Retina (tissue), 1 donor: ENCODE data around the gene FAM53B.

Source experiments
- DNase-seq: peaks from one replicate; pipeline ENCODE4 v3.0.0-alpha.2; 2016

The FAM53B gene

DNA sequence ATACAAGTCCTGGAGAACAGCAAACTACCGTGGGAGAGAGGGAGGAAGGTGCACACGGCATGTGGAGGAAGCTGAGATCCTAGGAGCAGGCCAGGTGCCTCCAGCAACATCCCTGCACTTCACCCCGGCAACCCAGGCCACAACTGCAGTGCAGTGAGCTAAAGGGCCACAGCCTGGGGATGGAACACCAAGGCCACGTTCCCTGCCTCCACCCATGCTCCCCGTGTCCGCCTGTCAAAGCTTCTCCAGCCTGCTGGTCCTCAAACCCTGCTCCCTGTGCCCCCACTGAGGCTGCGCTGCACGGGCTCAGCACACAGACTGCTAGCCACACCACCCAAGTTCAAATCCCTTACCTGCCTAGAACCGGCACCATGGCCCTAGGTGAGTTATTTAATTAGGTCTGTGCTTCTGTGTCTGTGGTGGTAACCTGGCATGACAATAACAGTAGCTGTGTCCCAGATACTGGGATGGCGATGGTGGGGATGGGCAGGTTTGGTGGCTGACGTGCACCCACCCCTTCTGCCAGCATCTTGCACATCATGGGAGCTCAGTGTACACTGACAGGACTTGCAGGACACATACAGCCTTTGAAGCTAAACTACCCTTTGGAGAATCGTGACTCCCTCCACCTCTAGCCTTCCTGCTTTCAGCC lies 85.5 kb downstream of the FAM53B start:
- DNase-seq: no peak

DNA sequence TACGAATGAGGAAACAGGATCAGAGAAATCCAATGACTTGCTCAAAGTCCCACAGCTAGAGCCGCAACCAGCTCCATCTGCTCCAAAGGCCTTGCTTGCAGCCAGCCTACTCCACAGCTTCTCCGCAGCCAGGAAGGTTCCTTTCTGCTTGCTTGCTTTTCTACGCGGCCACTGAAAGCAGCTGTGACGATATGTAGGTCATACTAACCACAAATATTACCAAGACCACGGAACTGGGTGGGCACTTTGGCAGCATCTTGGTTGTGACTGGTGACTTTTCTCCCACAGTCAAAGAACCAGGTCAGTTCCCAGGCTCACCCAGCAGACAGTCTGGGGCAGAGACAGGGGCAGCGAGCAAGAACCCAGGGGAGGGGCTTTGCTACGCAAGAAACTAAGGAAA lies 86.4 kb downstream of the FAM53B start:
- peak; percentile 59 for DNase-seq

DNA sequence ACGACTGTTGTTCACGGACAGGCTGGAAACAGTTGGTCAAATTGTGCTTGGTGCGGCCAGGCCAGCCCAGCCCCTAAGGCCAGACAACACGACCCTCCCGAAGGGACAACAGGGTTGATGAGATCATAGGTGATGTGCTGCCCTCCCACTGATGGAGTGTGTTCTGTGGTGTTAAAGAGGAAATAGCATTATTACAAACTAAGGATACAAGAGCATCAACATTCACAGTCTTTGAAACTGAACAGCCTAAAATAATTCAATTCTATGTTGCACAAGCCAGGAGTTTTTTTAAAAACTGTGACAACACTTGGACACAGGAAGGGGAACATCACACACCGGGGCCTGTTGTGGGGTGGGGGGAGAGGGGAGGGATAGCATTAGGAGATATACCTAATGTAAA lies 87.6 kb downstream of the FAM53B start:
- no peak for DNase-seq

DNA sequence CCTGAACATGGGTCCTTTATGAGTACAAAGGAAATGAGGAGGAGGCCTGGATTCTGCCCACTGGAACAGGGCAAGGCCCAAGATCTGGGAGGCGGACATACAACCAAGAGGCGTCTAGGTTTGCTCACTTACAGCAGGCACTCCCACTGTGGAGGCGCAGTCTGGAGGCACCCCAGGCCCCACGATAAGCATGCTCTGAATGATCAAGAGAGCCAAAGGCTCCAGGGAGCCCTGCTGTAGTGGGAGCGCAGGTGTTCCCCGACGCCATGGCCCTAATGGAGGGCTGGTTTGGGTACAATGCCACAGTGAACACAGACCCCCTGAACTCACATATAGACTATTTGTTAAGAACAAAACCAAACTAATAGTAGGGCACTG lies 88.1 kb downstream of the FAM53B start:
- DNase-seq: no peak

DNA sequence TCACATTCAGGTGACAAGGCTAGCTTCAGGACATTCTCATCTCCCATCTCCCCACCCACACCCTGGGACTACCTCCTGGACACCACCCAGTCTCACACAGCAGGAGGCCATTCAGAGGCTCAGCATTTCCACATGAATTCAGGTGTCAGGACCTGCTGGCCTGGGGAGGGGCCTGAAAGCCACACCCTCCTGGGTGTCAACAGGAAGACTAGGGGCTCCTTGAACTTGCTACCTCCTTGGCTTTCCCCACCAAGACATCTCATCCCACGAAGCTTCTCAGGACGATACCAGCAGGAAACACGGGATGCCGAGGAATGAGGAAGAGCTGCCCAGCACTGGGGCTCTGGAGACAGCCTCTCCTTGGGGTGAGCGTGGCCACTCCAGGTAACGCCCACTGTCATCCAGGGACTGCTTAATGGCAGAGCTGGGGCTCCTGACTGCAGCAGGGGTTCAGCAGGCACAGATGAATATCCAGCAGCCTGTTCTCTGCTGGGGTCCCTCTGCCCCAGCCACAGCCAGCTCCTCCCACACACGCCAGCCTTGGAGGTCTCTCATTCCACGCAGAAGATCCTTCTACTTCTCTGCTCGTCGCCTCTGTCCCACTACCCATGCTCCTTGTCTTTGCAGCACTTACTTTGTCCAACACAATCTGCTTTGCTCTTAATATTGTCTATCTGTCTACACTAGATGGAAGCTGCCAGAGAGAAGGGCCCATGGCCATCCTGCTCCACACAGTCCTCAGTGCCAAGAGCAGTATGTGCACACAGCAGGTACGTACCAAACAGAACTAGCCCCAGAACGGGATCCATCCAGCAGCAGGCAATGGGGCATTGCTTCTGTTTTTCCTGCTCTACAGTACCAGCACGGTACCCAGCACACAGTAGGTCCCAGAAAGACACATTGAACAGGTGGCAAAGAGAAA lies 88.7 kb downstream of the FAM53B start:
- no peak for DNase-seq

DNA sequence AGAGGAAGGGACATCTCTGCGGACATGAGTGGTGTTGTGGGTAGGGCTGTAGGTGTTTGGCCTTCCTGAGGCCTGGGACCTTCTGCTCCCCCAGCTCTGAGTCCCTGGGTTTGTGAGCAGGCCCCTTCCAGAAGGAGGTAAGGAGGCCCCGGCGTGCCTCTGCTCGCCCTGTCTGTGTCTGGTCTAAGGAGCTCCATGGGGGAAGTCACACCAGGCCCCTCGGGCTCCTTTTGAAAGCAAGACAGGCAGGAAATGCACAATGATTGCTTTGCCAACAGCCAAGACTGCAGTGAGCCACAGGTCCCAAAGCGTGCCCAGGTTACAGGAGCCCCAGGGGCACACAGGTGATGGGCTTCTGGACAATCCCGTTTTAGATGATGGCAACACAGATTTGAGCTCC lies 89.5 kb downstream of the FAM53B start:
- DNase-seq: no peak

DNA sequence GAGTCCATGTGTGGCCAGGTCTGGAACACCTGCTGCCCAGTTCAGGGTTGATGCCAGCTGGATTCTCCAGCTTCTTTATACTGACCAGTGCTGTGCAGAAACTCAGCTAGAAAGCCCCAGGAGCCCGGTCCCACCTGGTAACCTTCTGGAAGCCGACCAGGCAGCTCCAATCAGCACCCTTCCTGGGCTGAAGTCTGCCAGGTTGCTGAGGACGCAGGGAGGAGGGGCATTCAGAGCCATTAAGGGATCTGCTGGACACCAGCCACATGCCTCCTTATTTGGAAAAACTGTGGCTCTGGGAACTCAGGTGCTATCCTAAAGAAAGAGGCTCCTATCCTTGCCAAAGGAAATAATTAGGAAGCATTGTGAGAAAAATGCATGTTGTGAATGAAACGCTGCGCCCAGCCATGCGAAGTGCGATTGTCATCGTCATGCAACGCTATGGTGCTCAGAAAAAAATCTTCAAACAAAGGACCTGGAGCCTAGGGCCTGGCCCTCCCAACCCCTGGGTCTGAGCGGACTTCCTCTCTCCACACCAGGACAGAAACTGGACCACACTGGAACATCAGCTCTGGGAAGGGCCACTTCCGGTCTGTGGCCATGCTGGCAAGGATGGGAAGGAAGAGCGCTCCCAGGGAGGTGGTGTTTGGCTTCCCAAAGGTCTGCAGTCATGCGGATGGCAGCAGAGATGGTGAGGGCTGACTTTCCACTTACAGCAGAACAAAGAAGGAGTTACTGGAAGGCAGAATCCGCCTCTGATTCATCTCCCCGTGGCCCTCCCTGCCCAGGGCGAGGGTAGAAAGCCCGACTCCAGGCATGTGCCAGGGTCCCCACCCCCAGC lies 90.1 kb downstream of the FAM53B start:
- no peak for DNase-seq

DNA sequence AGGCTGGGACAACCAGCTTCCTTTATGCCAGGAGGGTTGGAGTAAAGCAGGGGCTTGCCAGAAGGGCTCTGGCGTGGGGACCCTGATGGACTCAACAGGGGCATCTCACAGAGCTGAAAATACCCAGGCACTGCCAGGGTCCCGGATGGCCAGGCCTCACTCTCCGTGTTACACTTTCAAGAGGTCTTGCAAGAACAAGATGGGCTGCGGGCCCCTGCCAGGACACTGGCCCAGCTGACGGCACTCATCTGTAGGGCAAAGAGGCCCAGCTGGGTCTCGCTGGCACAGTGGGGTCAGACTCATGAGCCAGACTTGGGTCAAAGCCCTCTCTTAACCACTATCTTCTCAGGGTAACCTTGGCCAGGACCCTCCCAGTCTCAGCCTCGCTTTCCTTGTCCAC lies 90.9 kb downstream of the FAM53B start:
- DNase-seq: no peak

DNA sequence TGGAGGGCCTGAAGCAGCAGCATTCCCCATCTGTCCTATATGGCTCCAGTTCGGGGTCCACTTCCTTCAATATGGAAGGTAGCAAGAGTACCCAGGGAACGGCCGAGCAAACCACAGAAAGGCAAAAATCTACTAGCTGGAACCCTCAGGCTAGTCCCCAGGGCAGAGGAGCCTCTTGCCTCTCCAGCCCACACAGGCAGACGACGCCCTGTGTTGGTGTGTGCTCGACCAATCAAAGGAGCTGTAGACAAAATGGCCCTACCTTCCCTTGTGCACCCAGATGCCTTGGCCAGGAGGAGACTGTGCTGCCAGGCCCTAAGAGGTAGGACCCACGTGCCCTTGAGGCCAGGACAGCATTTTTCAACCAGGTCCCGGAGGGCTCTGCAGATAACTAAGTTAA lies 91.5 kb downstream of the FAM53B start:
- no peak for DNase-seq

DNA sequence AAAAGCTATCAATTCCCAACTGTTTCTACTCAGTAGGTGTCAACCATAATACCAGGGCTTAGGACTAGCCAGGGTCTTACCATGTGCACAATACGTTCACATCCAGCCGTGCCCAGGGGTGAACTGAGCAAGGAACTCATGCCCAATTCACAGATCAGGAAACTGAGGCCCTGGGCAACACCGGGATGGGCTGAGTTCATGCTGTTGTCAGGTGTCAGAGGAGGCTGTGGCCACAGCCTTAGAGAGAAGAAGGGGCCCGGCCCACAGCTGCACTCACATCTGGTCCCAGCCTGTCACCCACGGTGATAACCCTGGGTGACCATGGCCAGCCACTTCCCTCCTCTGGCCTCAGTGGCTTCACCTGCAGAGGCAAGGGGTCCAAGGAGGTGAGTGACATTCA lies 92.0 kb downstream of the FAM53B start:
- DNase-seq: no peak

DNA sequence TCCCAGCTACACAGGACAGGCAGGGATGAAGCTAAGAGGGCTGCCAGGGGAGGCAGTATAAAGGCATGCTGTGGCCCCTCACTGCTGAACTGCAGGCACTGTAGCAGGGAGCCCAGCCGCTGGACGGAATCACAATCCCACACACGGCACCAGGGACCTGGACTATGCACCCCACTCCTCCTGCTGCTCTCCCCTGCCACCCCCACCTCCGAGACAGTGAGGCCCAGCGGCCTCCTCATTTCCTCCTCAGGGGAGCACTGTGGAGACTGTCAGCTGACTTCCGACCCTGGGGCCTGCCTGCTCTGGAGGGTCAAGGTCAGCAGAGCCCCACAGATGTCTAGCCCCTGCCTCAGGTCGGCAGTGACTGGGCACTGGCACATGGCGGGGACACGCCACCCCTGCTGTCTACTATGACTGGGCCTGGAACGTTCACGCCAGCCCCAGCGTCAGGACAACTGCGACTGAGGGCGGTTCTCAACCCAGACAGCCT lies 92.7 kb downstream of the FAM53B start:
- no peak for DNase-seq

DNA sequence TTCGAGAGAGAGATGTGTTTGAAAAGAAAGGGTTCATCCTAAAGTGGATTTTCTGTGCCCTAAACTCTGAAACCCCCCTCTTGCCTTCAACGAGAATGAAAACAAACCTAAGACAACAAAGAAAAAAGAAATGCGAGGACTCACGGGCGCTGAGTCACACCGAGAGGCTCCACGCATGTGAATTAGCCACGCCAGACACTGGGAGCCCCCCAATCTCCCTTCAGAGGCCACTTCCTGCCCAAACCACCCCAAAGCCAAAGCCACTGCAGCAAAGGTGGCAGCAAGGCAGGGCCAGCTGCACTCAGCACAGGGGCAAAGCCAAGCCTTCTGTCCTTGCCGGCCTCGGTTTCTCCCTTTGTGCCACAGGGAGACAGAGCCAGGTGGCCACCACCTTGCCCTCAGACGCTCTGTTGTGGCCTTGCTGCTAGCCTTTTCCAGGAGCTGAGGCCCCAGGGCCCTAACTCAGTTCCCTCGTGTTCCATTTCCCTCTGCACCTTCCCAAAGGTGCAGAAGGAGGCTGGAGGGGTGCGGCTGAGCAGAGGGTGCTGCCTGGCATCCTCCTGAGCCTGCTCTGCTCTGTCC lies 93.3 kb downstream of the FAM53B start:
- no peak for DNase-seq

DNA sequence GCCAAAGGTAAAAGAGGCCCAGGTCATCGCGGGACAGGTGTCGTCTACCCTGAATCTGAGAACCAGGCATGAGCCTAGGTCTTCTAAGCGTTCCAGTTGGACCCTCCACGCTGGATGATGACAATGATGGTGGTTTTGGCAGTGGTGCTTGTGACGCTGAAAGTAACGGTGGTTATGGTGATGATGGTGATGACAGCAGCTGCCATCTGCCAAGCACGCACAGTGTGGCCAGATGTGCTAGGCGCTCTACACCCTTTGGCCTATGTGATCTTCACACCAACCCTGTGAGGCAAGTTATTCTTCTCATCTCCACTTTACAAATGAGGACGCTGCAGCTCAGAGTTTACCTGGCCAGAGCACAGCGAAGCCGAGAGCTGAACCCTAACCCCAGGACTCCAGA lies 93.9 kb downstream of the FAM53B start:
- DNase-seq: no peak

DNA sequence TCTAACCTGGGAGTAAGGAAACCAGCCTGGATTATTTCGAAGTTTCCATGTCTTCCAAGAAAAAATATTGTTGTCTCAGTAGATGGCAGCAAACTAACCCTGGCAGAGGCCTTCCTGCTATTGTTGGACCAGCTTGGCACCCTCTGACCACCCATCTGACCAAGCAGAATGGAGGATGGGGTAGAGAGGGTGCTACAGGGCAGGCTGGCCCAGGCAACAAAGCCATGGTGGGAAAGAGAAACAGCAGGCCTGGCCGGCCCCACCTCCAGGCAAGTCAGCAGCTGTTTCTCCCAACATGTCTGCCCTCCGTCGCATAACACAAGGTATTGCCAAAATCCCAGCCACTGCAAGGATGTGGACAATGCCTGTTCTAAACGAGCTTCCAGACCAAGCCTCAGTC lies 95.0 kb downstream of the FAM53B start:
- DNase-seq: no peak

DNA sequence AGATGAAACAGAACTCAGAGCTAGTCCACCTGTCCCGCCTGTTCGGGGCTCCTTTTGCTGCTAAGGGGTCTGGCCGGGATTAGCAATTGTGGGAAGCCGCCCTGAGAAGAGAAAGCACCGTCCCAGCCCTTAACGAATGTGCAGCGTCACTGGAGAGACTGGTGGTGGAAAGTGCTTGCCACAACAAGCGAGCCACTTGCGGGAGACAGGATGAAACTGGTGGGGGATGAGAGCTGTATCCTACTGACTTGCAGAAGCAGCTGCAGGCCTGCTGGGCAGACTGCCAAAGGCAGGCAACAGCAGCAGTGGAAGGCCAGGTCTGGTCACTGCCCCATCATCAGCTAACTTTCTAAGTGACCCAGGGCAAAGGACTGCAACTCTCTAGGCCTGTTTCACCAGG lies 95.4 kb downstream of the FAM53B start:
- DNase-seq: peak; percentile 9

DNA sequence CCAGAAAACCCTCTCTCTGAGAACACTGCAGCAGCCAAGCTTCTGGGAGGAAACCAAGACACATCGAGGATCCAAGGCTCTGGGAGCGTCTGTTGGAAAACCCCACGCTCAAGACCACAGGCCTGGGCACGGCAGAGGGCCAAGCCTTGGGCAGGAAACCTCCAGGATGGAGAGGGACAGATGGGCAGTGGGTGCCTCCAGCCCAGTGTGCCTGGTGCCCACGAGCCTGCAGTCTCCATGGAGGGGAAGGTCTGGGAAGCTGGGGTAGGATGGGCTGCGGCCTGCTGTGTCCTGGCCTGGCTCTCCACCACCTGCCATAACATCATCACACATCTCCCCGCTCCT lies 96.1 kb downstream of the FAM53B start:
- DNase-seq: no peak

DNA sequence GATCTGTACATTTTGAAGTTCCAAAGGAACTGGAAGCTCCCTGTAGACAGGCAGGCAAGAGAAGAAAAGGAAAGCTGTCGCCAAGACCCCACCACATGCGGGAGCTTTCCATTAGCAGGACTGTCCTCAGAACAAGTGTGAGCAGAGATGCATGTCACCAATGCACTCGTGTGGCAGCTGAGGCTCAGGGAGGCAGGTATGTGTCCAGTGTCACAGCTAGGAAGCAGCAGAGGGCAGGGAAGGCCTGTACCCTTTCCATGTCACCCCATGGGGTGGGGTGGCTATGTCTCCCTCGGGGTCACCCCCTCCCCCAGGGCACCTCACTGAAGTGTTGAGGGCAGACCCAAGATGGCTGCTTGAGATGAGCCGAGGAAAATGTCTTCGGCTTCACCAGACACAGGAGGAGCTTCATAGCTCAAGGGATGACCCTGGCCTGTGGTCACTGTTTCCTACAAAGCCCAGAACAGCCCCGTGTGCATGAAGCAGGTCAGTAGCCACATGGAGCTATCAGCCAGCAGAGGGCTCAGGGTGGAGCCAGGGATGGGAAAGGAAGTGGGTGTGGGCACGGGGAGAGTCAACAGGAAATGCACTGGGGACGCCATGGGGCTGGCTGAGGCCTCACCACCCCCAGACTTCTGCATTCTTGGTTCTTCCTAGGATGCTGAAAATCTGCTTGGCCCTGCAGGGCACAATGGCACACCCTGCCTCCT lies 96.6 kb downstream of the FAM53B start:
- no peak for DNase-seq

DNA sequence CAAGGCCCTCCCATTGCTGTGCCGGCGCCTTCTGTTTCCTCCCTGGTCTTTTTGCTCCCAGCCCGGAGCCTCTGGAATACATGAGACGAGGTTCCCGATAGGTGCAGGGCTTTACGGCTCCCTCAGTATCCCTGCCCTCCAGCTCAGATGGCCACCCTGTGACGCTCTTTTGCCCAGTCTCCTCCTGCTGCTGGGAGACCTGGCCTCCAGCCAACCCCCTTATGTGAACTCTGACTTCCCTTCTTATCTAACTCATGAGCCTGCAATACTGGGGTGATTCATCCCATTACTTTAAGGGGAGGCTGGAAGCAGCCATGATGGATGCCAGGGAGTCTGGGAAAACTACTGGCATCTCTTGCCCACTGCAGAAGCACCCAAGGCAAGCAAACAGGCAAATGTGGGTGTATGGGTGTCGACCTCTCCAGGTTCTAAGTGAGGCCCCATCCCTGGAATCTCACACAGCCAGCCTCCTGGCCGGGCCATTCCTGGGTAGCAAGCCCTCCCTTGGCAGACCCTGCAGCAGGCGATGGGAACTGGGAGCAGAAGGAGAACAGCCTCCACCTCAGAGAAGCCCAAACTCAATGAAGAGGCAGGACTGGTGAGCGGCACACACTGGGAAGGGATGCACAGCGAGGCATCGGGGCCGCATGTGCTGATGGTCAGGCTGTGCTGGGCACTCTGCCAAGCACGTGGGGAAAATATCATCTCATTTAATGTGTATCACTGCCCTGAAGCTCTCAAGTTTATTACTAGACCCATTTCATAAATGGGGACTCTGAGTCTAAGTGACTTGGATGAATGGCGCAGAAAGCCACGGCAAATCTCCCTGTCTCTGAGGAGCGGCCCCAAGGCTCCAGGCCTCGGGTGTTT lies 97.5 kb downstream of the FAM53B start:
- DNase-seq: no peak

DNA sequence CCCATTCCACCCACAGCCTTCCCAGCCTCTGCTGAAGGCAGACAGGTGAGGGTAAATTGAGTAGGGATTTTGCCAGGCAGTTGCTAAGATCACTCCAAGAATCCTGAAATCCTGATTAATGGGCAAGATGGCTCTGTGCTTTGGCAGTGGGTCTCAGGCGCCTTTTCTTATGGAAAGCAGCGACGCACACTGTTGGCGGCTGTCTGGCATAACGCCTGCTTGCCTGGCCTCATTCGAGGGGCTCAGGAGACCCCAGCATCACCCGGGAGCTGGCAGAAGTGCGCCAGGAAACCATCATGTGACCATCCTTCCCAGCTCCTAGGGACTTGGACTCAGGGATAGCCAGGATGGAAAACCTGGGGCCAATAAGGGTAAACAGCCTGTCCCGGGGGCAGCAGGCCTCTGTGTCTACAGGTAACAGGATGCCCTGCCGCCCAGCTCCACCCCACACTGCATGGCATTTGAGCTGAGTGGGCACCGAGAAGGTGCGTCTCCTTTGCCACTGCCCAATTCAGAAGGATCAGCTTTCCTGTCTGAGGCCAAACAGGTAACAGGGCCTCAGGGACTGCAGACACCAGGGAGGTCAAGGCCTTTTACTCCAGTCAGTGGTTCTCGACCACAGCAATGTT lies 98.6 kb downstream of the FAM53B start:
- DNase-seq: no peak

DNA sequence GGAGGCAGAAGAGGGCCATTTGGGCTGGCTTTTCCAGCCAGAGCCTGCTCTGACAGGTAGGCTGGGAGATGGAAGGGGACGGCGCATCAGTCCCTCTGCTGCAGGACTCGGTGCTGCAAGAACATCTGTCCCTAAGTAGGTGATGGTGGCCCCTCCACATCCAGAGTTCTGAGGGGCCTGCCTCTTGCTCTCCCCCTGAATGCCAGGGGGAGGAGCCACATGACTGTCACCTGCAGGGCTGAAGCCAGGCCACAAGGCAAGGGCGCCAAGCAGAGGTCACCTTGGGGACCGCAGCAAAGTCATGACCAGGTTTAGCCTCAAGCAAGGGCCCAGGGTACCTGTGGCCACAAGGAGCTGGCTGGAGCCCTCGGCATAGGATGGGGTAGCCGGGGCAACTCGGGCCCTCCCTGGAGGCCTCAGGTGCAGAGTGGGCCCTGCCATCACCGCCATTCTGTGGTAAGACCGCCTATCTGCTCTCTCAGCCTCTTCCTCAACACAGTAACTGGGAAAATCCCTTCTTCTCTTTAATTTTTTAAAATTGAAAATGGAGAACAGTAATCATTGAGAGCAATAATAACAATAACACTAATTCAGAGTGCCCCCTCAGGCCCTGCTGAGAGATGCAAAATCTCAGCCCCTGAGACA lies 99.3 kb downstream of the FAM53B start:
- DNase-seq: no peak
